HG02571 (cell line): ENCODE data around the gene WSCD2.

Experiments used
- ATAC-seq: cut with Tn5 transposase; IDR thresholded peaks from one replicate; pipeline ENCODE4 v1.9.1; 2021; ENCODE audit warnings: mild to moderate bottlenecking, moderate library complexity; ENCODE audit not compliant: unreplicated experiment

WSCD2 gene

GRCh38 chr12:108156717-108157116, 27.6 kb downstream of the WSCD2 start:
- no peak for ATAC-seq

- no peak for ATAC-seq
These were observed 28.9 kb downstream of the WSCD2 start for GRCh38 chr12:108157870-108158459.

- ATAC-seq: no peak
These were observed 33.1 kb downstream of the WSCD2 start for GRCh38 chr12:108162207-108162606.

- ATAC-seq: no peak
These were observed 37.4 kb downstream of the WSCD2 start for GRCh38 chr12:108166505-108166904.

GRCh38 chr12:108167974-108168373, 38.9 kb downstream of the WSCD2 start:
- ATAC-seq: no peak

GRCh38 chr12:108169708-108170107, 40.6 kb downstream of the WSCD2 start:
- ATAC-seq: no peak

- no peak for ATAC-seq
These were observed 41.1 kb downstream of the WSCD2 start for GRCh38 chr12:108170164-108170563.

- ATAC-seq: no peak
These were observed 42.9 kb downstream of the WSCD2 start for GRCh38 chr12:108172033-108172432.

GRCh38 chr12:108173160-108173559, 44.1 kb downstream of the WSCD2 start:
- ATAC-seq: no peak

- no peak for ATAC-seq
These were observed 44.8 kb downstream of the WSCD2 start for GRCh38 chr12:108173892-108174291.

- no peak for ATAC-seq
These were observed 45.6 kb downstream of the WSCD2 start for GRCh38 chr12:108174641-108175040.

GRCh38 chr12:108175310-108175709, 46.2 kb downstream of the WSCD2 start:
- no peak for ATAC-seq

GRCh38 chr12:108176292-108176691, 47.2 kb downstream of the WSCD2 start:
- ATAC-seq: no peak

- no peak for ATAC-seq
These were observed 48.0 kb downstream of the WSCD2 start for GRCh38 chr12:108177131-108177530.

- no peak for ATAC-seq
These were observed 50.2 kb downstream of the WSCD2 start for GRCh38 chr12:108179305-108179704.

GRCh38 chr12:108180255-108181094, 51.4 kb downstream of the WSCD2 start:
- no peak for ATAC-seq

GRCh38 chr12:108181095-108181454, 52.0 kb downstream of the WSCD2 start:
- no peak for ATAC-seq

GRCh38 chr12:108182096-108182495, 53.0 kb downstream of the WSCD2 start:
- ATAC-seq: no peak

- ATAC-seq: no peak
These were observed 55.9 kb downstream of the WSCD2 start for GRCh38 chr12:108185002-108185401.

- no peak for ATAC-seq
These were observed 58.7 kb downstream of the WSCD2 start for GRCh38 chr12:108187831-108188230.

GRCh38 chr12:108190529-108190928, 61.4 kb downstream of the WSCD2 start:
- no peak for ATAC-seq

GRCh38 chr12:108191086-108191485, 62.0 kb downstream of the WSCD2 start:
- no peak for ATAC-seq

- ATAC-seq: no peak
These were observed 62.9 kb downstream of the WSCD2 start for GRCh38 chr12:108191938-108192337.
